HG03520 (cell line): Measurements from ENCODE around the gene PLEKHG3.

Source experiments
- ATAC-seq: cut with Tn5 transposase; IDR thresholded peaks from one replicate; pipeline ENCODE4 v1.9.1; 2021; ENCODE audit warnings: mild to moderate bottlenecking, moderate library complexity; ENCODE audit not compliant: unreplicated experiment

Gene PLEKHG3

DNA sequence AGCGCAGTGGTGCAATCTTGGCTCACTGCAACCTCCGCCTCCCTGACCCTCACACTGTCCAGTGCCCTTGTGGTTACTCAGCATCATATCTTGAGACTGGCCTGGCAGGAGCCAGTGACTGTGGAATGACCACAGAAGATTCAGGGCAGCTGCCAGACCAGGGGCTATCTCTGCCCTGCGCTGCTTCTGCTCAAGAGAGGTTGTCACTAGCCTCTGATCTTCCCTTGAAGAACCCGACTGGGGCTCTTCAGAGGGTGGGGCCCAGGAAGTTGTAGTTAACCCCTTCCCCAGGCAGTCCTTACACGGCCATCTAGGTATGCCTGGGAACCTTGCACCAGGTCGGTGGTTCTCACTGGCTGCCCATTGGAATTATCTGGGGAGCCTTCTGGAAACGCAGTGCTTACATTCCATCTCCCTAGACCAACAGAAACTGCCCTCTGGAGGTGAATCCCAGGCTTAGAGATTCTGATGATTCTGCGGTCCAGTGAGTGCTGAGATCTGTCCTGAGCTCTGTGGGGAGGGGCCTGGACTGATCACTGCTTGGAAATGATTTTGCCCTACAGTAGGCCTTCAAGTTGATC, 41.4 kb downstream of the PLEKHG3 start:
- ATAC-seq = no peak

DNA sequence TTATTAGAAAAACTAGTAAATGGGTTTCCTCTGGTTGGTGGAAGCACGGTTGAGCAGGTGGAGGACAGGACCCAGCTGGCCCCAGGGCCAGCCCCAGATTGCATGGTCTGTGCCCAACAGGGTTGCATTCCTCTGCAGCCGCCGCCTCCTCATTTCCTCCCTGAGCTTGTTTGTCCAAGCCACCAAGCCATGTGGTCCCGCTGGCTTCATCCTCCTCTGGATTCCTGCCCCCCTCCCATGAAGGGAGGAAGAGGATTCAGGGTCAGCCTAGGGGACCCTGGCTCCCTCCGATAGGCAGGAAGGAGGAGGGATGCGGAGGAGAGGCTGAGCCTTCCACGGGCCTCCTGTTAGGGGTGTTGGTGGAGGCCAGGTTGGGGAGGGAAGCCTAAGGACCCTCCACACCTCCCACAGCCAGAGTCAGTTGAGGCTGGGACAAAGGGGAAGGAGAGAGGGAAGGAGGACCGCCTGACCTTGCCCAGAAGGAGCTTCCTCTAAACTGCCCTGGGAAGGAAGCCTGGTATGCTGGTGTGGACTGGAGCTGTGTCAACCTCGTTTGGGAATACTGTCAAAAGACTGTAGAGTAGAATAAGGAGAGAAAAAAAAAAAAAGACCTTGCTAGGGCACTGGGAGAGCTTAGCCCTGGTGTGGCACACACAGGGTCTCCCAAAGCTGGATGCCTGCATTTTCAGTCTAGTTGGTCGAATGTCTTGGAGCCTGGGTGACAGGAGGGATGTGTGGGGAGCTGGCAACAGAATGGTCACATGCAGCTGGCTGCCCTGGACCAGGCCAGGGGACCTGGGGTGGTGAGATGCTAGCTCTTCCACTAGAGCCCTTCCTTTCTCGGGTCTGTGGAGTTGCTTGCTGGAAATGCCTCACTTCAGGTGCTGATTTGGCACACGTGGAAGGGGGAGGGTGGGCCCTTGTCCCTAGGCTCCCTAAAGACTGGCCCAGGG, 42.4 kb downstream of the PLEKHG3 start:
- no peak for ATAC-seq

DNA sequence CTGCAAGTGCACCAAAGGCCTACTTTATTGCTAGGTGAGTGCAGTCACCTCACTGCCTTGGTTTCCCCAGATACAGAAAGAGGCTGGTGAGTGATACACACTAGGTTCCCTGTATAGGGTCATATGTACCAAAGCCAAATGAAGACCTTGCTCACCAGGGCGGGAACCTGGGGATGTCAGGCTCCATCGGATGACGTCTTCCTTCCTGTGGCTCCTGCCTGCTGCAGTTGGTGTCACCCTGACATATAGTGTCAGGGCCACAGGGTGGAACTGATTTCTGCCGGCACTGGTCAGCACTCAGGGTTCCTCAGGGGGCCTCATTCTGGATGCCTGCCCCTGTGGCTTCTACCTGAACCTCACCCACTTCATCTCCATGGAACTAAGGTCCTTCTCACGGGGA, 43.1 kb downstream of the PLEKHG3 start:
- ATAC-seq = no peak

DNA sequence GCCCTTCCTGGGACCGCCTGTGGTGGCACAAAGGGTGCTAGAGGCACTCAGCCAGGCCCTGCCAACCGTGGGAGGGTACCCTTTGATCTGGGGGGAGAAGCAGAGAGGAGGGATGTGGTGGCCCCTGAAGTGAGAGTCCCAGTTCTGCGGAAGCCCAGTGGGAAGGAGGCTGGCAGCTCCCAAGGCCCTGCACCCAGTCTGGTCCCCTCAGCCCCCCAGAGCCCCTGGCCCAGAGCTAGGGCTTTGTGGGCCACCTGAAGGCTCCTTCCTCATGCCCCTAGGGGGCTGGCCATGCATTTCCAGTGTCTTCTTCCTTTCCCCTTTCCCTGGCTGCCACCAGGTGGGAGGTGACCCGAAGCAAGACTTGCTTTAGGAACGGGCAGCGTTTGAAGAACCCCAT, 44.3 kb downstream of the PLEKHG3 start:
- no peak for ATAC-seq

DNA sequence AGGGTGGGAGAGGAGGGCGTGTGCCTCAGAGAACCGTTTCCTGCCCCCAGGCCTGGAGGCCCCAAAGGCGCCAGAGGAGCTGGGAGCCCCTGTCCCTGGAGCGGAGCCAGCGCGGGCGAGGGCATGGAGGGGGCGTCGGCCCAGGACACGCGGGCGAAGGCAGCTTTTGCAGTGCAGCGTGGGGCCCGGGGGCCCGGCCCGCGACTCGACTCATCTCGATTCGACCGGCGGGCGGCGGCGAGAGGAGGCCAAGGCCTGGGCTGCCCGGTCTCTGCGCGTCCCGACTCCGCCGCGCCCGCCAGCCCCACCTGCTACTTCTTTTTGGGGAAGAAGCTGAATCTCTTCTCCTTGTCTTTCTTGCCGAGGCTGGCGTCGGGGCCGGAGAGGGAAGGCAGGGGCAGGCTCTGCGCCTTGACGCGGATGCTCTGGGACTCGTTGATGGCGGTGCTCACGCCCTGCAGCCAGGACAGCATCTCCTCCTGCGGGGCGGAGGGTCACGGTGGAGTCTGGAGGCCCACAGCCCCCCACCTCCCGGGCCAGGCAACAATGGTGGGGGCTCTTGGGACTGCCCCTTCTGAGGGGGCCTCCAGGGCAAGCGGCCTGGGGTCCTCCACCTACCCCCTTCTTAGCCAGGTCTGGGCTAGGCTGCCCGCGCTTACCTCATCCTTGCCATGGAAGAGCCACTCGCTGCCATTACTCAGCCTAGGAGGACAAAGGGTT, 44.9 kb downstream of the PLEKHG3 start:
- ATAC-seq = no peak

DNA sequence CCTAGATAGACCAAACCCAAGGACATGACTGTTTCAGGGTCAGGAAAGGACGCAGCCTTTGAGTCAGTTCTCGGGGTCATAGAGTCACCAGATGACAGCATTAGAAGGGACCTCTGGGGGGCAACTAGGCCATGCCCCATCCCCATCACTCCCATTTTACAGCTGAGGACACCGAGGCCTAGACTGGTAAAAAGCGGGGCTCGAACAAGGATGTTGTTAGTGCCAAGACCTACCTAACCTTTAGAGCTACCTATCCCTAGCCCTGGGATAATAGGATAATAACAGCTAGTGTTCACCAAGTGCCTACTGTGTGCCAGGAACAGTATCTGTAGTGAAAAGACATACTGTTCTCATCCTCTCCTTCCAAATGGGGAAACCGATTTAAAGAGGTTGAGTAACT, 48.7 kb downstream of the PLEKHG3 start:
- ATAC-seq = no peak

DNA sequence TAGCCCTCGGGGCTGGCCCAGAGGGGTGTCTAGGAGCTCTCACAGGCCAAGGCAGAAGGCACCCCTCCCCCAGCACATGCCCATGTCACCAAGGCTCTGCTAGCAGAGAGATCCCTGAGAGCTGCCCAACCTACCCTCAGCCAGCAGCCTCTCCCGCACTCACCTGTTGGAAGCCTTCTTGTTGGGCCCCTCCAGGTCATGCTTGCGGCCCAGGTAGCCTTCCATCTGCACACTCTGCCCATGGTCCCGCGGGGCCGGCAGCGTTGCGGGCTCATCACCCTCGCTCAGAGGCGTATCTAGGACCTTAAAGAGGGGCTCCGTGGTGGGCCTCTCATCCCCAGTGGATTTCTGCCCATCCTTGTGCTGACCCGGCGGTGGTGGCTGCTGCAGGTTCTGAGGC, 49.1 kb downstream of the PLEKHG3 start:
- ATAC-seq = no peak

DNA sequence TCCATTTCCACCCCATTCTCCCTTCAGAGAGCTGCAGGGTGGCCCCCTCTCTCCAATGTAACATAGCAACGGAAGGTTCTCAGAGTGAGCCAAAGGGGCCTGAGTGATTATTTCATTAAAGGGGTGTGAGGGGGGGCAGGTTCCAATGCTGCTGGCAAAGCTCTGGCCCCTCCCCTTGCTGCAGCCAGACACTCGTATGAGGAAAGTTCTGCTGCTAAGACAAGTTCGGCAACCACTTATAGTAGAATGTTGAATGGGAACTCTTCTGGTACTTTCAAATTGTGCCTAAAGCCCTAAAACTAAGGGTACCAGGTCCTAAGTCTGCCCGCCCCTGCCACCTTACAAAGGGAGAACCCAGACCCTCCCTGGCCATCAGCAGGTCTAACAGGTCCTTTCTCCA, 49.8 kb downstream of the PLEKHG3 start:
- no peak for ATAC-seq

DNA sequence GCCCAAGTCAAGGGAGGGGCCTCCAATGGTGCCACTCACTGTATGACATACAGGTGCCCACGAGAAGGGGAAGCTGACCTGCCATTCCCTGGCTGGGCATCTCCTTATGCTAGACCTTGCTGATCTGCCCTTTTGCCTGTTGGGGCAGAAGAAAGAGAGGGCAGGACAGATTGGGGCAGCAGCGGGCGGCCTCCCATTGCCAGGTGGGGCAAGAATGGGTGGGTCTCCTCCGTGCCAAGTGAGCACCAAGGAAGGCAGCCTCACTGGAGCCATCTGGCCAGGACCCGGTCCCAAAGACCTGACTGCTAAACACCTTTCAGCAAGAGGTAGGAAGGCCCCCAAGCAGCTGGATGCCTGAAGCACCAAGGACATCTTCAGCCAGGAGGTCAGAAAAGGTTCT, 50.5 kb downstream of the PLEKHG3 start:
- no peak for ATAC-seq

DNA sequence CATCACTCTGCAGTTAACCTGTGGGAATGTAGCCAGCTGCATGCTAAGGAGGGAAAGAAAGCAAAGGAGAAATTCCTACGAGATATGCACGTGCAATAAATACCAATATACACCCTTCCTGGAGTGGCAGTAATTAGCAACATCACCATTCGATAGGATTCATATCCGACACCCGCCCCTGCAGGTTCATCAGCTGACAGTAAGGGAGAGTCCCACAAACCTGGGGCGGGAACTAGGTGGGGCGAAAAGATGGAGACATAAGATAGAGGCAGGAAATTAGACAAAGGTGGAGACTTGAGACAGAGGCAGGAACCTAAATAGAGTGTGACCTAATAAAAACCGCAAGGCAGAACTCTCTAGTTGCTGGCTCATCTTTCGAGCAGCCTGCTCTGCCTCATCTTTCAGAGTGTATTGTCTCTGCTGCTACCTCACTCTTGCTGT, 51.6 kb downstream of the PLEKHG3 start:
- ATAC-seq = no peak

DNA sequence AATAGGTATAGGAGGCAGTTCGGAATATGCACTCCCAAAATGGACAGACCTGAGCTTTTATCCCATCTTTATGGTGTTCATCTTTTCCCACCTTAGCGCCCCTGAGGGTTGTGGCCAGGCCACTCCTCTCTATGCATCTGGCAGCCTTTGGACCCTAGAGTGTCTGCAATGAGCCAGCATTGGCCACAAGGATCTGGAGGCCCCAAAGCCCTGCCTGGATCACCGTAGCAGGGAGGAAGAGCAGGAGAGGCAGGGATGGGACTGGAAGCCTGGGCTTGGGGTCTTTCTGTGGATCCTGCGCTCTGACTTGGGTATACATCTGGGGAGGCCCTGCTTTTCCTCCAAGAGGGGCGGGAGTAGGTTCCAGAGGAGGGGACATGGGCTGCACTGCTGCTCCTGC, 52.5 kb downstream of the PLEKHG3 start:
- ATAC-seq = no peak

DNA sequence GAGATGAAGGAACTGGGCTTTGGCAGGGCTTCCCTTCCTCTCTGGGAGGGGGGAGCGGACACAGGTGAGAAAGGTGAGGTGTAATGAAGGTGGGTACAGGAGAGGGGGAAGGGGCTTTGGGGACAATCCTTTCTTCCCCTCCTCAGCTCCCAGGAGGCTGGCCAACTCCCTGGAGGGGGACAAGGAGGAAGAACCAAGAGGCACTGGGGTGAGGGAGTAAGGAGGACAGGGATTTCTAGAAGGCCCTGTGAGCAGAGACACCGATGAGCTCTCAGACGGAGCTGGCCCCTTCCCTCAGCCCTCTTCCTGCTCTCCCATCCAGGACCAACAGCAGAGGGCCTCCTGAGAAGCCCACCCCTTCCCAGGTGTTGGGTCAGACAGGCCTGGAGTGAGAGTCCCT, 53.4 kb downstream of the PLEKHG3 start:
- ATAC-seq = no peak

DNA sequence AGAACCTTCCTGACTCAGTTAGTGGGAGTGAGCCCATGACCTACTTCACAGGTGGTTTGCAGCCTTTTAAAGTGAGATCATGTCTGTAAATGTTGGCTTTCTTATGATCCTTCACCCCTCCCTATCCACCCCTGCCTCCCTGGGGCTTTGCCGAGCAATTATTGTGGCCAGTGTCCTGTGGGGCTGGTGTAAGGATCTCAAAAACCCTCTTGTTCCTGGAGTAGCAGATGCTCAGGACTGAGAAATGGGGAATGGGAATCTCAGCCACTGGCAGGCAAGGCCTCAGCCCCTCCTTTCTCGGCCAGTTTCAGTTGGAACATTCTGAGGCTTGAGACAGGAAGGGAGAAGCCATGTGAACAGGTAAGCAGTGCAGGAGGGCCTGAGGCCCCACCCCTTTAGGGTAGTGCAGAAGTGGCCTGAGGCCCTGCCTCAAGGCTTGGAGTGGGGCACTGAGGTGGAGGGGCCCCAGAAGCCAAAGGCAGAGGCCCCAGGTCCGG, 53.8 kb downstream of the PLEKHG3 start:
- ATAC-seq = no peak

DNA sequence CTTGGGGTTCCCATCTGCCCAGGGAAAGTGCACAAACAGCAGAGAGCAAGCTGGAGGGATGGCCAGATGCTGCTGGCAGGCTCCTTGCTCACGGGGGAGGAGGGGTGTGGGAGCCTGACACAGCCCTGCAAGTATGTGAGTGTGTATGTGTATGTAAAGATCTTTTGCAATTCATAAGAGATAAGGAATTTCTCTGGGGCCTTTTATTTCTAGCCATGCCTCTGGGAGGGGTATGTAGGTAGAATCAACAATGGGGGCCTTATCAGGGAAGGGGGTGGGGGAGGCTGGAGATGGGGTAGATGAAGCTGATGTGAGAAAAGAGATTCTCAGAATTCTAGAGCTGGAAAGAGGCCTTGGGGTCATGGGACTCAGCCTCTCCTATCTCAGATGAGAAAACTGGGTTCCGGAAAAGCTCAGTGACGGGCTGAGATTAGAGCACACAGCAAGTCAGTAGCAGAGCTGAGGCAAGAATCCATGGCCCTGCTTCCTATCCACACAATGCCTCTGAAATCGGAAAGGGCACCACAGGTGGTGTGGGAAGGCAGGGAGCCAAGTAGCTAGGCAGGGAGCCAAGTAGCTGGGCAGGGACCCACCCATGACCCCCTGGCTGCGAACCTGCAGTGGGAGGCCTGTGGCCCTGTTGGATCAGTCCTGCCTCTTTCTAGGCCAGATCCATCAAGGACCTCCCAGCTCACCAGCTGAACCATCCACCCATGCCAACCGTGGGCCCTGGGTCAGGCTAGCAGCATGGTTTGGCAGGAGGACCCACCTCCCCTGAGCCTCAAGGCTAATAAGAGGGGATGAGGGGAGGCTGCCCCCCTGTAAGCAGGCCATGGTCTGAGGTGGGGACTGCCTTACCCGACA, 54.7 kb downstream of the PLEKHG3 start:
- no peak for ATAC-seq

DNA sequence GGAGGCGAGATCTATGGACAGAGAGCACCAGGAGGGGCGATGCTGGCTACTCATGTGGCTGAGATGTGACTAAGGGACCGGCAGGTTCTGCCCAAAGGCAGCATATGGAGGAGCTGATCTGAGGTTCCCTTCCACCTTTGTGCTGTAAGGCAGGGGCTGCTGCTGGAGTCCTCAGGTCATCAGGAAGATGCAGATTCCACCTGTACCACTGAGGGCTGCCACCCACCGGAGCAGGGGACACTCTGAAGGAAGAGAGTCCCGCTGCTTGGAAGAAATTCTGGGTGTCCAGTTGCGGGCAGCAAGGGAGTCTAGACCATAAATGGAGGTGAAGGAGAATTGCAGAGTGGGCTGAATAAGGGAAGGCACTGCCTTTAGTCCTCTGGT, 55.3 kb downstream of the PLEKHG3 start:
- no peak for ATAC-seq

DNA sequence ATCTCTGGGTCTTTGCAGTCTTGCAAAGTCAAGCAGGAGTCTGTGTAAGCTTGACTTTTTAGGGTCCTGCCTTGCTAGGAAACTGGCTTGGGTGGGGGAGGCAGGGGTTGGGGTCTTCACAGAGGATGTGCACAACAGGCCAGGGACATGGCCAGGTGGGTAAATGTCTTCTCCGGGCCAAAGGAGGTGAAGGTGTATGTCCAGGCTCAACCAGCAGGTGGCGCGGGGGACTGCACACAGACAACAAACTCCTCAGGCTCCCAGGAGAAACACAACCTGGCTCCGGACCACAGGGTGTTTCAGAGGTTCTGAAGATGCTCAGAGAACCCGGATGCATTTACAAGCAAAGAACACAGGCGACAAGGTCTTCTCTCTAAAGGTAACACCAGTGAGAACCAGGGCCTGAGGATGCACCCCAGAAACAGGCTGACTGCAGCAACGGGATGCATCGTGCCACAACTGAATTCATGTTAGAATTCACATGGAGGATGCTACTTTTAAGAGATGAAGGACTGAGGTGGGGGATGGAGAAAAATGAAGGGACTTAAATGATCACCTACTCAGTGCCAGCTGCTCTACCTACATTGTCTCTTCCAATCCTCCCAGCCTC, 56.0 kb downstream of the PLEKHG3 start:
- ATAC-seq = no peak

DNA sequence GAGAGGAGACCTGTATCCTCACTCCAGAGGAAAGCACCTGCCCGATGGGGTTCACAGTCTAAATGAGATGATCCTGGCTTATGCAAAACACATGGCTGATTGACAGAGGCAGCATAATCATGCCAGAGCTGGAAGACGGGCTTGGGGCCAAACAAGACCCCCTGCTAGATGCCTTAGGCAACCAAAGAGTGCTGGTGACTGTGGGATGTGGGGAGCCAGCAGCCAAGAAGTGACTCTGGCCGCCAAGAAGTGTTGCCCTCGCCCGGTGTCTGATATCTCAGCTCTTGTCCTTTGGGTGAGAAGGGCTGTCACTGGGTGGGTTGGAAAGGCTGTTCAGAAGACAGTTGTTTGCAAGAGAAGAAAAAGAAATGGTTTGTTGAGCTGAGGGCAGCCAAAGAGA, 56.7 kb downstream of the PLEKHG3 start:
- ATAC-seq = no peak

DNA sequence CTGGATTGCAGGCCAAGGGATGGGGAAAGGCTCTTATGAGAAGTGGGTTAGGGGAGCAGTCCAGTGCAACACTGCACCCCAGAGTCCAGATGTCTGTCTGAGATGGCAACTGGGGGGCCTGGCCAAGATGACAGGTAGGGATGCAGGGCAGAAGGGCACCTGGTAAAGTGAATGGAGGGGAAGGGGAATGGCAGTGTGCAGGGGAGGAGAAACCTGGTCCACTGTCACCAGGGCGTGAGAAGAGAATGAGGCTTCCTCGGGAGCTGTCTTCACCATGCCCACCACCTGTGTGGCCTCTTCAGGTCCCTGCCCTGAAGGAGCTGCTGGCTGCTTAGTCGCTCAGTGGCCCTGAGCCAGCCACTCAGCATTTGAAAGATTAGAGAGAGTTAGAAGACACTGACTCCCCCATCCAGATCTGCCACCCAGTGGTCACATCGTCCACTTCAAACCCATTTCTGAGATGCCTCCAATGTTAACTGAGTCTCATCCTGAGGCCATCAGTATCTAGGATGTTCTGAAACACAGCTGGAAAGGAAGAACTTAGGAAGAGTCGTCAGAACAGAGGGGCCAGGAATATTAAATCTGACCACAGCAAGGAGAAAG, 57.3 kb downstream of the PLEKHG3 start:
- no peak for ATAC-seq

DNA sequence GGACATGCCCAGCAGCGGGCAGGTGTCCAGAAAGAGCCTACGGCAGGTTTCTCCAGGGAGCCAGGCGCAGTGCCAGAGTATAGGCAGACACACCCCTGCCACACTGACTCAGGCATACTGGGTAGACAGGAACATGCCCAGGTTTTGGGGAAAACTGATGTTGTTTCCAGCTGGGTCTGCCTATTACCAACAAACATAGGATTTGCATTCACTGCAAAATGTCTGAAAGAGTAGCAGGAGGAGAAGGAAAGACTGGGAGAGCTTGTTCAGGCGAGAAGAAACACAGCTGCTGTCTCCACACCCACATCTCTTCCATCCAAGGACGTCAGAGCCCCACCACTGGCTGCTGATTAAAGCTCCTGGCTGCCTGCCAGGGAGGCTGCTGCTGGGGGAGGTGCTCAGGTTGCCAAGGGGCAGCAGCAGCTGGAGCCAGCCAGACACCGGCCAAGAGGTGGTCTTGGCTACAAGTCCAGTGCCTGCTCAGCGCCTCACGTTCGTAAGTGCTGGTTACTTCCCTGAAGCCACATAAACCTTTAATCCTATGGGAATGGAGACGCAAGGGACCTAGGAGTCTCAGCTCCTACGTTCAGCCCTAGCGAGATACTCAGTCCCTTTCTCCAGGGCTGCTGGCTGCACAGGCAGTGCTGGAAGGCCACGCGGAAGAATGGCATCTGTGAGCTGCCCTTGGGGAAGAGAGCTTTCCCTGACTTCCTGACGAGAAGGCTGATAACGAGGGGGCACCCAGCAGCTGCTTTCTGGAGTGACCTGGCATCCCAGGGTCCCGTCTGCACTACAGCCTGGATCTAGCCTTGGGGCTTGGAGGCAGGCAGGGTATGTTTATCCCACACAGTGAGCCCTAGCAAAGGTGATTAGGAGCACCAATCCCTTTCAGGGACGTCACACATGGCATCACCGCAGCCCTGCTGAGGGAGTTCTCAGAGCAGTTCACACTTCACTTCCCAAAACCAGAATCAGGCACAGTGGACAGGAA, 58.1 kb downstream of the PLEKHG3 start:
- ATAC-seq = no peak
